HG03575 (cell line): ENCODE data around the gene ZNF217.
"Not testable (repeated sequence)": the region's sequence is repeated elsewhere in the genome, so short reads cannot be mapped to it uniquely, and the experiment has no call there.

ENCODE experiments used
- ATAC-seq: cut with Tn5 transposase; IDR thresholded peaks from one replicate; pipeline ENCODE4 v1.9.1; 2021; ENCODE audit not compliant: unreplicated experiment, insufficient number of reproducible peaks, low FRiP score; ENCODE audit errors: extremely low read depth

Gene ZNF217

GRCh38 chr20:53574819-53575218, 18.8 kb downstream of the ZNF217 start:
- ATAC-seq: no peak

- ATAC-seq: no peak
Measured at GRCh38 chr20:53574259-53574789, 19.3 kb downstream of the ZNF217 start.

DNA sequence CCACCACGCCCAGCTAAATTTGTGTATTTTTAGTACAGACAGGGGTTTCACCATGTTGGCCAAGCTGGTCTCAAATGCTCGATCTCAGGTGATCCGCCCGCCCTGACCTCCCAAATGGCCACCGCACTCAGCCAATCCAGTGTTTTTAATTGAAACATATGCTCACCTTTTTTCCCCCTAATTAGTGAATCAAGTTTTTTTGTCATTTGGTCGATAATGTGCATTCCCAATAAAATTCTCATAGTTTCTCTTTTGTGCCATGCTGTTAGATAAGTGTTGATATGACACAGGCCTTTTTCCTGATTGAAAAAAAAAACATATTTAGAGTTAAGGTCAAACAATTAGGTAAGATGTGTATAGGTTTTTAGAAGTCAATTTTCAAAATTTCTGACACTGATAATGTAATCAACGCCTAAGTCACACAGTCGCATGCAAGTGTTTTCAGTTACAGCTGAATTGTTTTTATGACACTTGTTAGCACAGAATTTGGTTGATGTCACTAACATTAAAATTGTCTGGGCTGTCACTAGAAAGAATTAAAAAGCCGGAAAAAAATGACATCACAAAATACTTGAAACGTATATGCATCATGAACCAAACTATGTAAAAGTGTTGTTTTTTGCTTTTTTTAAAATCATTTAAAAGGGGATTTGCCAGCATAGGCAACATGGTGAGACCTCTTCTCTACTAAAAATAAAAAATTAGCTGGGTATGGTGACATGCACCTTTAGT, 21.9 kb downstream of the ZNF217 start:
- ATAC-seq: no peak

GRCh38 chr20:53570446-53571276, 23.0 kb downstream of the ZNF217 start:
- no peak for ATAC-seq

DNA sequence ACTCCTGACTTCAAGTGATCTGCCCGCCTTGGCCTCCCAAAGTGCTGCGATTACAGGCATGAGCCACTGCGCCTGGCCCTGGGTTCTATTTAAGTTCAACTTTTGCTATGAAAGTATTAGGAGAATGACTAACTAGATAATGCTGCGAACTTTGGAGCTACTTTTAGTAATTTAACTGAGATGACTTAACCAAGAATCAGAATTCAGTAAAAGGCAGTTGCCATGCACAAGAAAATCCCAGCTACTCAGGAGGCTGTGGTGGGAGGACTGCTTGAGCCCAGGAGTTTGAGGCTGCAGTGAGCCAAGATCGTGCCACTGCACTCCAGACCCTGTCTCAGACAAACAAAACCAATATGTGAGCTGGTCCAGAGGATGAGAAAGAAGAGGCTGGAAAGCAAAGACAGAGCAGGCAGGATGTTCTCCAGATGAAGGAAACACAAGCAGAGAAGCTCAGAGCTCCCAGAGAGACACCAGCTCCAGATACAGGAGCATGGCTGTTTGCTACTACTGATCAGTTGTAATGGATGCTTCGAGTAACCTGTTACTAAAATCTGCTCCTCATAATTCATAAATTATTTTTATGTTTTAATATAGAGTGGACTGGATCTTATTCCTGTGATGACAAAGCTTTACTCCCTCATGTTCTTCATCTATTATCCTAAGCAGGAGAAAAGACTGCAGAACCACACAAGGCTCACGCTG, 23.9 kb downstream of the ZNF217 start:
- no peak for ATAC-seq

GRCh38 chr20:53569005-53569404, 24.6 kb downstream of the ZNF217 start:
- no peak for ATAC-seq

DNA sequence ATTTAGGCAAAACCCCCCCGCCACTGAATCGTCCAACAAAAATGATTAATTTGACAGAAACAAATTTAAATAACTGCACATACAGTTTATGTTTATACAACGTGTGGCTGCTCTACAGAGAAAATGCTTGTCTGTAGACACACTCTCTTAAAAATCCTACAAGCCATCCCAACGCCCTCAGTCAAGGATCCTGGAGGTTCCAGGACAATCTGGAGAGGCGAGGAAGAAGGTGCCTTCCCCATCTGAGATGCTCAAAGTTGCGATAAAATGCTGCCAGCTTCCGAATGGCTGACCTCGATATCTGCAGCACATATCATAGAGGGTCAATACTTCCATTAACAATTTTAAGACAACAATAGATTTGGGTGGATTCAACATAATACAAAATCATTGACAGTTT, 25.3 kb downstream of the ZNF217 start:
- no peak for ATAC-seq

- ATAC-seq: no peak
Measured at GRCh38 chr20:53567379-53567917, 26.2 kb downstream of the ZNF217 start.

DNA sequence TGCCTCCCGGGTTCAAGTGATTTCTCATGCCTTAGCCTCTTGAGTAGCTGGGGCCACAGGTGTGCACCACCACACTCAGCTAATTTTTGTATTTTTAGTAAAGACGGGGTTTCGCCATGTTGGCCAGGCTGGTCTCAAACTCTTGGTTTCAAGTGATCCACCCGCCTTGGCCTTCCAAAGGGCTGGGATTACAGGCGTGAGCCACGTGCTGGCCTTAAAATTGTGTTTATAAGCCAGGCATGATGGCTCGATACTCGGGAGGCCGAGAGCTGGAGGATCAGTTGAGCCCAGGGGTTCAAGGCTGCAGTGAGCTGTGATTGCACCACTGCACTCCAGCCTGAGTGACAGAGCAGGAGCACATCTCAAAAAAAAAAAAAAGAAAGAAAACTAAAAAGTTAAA, 27.0 kb downstream of the ZNF217 start:
- ATAC-seq: not testable (repeated sequence)

GRCh38 chr20:53565254-53565653, 28.4 kb downstream of the ZNF217 start:
- ATAC-seq: no peak

DNA sequence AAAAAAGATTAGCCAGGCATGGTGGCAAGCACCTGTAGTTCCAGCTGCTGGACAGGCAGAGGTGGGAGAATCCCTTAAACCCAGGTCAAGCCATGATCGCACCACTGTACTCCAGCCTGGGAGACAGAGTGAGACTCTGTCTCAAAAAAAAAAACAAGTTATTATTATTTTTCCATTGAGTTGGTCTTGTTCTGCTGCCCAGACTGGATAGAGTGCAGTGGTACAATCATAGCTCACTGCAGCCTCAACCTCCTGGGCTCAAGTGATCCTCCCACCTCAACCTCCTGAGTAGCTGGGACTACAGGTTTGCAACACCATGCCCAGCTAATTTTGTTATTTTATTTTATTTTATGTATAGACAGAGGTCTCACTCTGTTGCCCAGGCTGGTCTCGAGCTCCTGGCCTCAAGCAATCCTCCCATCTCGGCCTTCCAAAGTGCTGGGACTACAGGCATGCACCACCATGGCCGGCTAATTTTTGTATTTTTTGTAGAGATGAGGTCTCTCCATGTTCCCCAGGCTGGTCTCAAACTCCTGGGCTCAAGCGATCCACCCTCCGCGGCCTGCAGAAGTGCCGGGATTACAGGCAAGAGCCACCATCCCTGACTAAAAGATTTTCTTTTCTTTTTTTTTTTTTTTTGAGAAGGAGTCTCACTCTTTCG, 31.4 kb downstream of the ZNF217 start:
- not testable (repeated sequence) for ATAC-seq

- no peak for ATAC-seq
Measured at GRCh38 chr20:53561505-53561904, 32.1 kb downstream of the ZNF217 start.

GRCh38 chr20:53559816-53560215, 33.8 kb downstream of the ZNF217 start:
- ATAC-seq: no peak

DNA sequence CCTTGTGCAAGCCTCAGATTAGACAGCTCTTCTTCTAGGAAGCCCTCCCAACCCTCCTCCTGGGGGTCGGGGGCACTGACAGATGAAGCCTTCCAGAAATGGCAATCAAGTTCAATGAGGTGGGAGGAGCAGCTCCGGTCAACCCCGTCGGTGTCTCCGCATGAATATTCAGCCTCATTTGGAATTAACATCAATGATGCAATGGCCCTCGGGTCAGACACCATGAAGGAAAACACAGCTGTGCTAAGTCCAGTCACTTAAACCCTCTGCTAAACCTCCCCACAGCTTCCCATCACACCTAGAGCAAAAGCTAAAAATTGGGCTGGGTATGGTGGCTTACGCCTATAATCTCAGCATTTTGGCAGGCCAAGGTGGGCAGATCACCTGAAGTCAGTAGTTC, 36.5 kb downstream of the ZNF217 start:
- no peak for ATAC-seq

DNA sequence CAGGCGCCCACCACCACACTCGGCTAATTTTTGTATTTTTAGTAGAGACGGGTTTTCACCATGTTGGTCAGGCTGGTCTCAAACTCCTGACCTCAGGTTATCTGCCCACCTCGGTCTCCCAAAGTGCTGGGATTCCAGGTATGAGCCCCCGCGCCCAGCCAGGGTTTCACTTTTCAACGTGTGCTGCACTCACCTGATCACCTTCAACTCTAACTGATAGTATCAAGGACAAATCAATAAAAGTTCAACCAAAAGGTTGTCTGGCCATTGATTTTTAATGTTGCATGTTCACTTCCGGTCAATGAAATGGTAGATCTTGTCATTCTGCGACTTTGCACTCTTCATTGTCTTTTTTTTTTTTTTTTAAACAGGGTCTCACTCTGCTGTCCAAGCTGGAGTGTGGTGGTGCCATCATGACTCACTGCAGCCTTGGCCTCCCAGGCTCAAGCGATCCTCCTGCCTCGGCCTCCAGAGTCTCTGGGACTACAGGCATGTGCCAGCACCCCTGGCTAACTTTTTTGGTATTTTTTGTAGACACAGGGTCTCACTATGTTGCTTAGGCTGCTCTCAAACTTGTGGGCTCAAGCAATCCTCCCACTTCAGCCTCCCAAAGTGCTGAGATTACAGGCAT, 37.3 kb downstream of the ZNF217 start:
- ATAC-seq: no peak

GRCh38 chr20:53555816-53556215, 37.8 kb downstream of the ZNF217 start:
- ATAC-seq: no peak

DNA sequence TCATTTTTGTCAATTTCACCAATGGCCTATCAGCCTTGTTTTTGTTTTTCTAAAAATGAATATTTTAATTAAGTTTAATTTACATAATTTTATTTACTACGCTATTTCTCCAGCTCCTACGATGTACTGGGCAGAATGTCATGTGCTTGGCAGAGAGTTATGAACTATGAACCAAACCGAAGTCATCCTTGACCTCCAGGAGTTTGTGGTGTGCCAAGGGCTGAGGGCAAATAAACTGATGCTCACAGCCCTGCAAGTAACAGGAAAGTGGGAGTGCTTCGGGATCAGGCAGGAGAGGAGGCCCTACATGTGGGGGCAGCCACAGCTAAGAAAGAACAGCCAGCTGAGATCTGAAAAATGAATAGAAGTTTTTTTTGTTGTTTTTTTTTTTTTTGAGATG, 38.6 kb downstream of the ZNF217 start:
- ATAC-seq: no peak

DNA sequence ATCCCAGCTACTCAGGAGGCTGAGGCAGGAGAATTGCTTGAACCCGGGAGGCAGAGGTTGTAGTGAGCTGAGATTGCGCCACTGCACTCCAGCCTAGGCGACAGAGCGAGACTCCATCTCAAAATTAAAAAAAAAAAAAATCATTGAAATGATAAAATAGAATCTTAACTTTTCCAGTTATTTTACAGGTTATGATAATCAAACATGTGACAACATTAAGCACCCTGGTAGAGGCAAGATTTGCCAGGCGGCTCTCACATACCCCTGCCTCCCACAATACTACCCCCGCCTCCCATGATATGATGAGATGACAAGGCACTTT, 41.1 kb downstream of the ZNF217 start:
- not testable (repeated sequence) for ATAC-seq
